Testis (tissue), 3 donors: ENCODE data around the gene ARHGEF38. TPM values are rescaled to one million over a fixed set of nuclear protein-coding genes. Genes with fewer than 3 reads are reported as not detected.

ENCODE experiments used
- DNase-seq: peaks from one replicate; pipeline ENCODE4 v3.0.0-alpha.2; 2019
- H3K27ac ChIP-seq, 2 donors: fragments of 200-600 bp; sonication (generic); one replicate each; pipeline ENCODE4 v1.5.1; 2019
- H3K27me3 ChIP-seq: fragments of 200-600 bp; sonication (generic); one replicate; pipeline ENCODE4 v1.5.1; 2019
- H3K36me3 ChIP-seq: fragments of 200-600 bp; sonication (generic); one replicate; pipeline ENCODE4 v1.5.1; 2017; ENCODE audit warnings: low read depth; ENCODE audit errors: missing control alignments
- H3K4me1 ChIP-seq: fragments of 200-600 bp; sonication (generic); one replicate; pipeline ENCODE4 v1.5.1; 2019
- H3K4me3 ChIP-seq, 2 donors: fragments of 200-600 bp; sonication (generic); one replicate each; pipeline ENCODE4 v1.5.1; 2017 to 2019
- H3K9me3 ChIP-seq: fragments of 200-600 bp; sonication (generic); one replicate; pipeline ENCODE4 v1.5.1; 2017
- POLR2A ChIP-seq: fragments of 450-650 bp; IDR thresholded peaks from one replicate; pipeline ENCODE4 v1.6.1; 2017; ENCODE audit warnings: antibody characterized with exemption, mild to moderate bottlenecking, moderate library complexity
- WGBS, 2 donors: methylation state at CpG; one replicate each; pipeline ENCODE4 v1.1.5; 2018; 5-methylcytosine and 5-hydroxymethylcytosine counted together
- intact Hi-C: fragments of 100-400 bp; cut with DNase I; formaldehyde crosslinking; loops from one replicate; pipeline ENCODE4 v1.15.1; 2023; ENCODE audit warnings: low total_unique reads
- polyA plus RNA-seq: library from polyadenylated mRNA; stranded (reverse); fragments of 350-450 nt; fragmentation: Illumina TruSeq; extraction: RNeasy Lipid Tissue Mini Kit (QIAGEN cat#74804); gene quantifications from one replicate; pipeline ENCODE4 v1.2.3, GENCODE V29; 2014; ENCODE audit warnings: low read depth, low replicate concordance; ENCODE audit not compliant: insufficient read depth
- total RNA-seq, 2 donors: library from RNA; depleted of rRNA; stranded (reverse); fragments of >200 nt; gene quantifications; one replicate each; pipeline ENCODE4 v1.2.3, GENCODE V29; 2016
- TF ChIP-seq, protein P1 (sequence below), 3 experiments: fragments of 450-650 bp in 2 of 3; fragments of 200-600 bp in 1 of 3; sonication (generic) in 1 of 3; IDR thresholded peaks; one replicate each; pipeline ENCODE4 v1.5.1; 2016 to 2019; ENCODE audit warnings: antibody characterized with exemption in 3 of 3, mild to moderate bottlenecking in 2 of 3, moderate library complexity in 1 of 3

The ARHGEF38 gene
- total and polyA plus RNA-seq, 3 donors from 2014 or later = 0.08 to 2.2 (median 0.86) TPM

- no peak overlapping the region for H3K4me3 ChIP-seq
- H3K27me3 ChIP-seq = no peaks in the 10 kb centered on the region
- intact Hi-C loops = no loop called here
- DNase-seq = no peak
- WGBS, 2 donors = 66 to 72% methylated on average over 4 of the region's 4 CpGs
- H3K27ac ChIP-seq = no peak overlapping the region
- H3K9me3 ChIP-seq = no peaks in the 10 kb centered on the region
- no peaks in the 10 kb centered on the region for H3K36me3 ChIP-seq
- TF ChIP-seq, protein P1, sequence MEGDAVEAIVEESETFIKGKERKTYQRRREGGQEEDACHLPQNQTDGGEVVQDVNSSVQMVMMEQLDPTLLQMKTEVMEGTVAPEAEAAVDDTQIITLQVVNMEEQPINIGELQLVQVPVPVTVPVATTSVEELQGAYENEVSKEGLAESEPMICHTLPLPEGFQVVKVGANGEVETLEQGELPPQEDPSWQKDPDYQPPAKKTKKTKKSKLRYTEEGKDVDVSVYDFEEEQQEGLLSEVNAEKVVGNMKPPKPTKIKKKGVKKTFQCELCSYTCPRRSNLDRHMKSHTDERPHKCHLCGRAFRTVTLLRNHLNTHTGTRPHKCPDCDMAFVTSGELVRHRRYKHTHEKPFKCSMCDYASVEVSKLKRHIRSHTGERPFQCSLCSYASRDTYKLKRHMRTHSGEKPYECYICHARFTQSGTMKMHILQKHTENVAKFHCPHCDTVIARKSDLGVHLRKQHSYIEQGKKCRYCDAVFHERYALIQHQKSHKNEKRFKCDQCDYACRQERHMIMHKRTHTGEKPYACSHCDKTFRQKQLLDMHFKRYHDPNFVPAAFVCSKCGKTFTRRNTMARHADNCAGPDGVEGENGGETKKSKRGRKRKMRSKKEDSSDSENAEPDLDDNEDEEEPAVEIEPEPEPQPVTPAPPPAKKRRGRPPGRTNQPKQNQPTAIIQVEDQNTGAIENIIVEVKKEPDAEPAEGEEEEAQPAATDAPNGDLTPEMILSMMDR (IDR thresholded peaks at IDR 0.05) = no peak
- TF ChIP-seq POLR2A = no peak
- H3K4me1 ChIP-seq = no peaks in the 10 kb centered on the region
Measured at GRCh38 chr4:105652286-105652888, 100.0 kb downstream of the ARHGEF38 start.

- DNase-seq = no peak
- intact Hi-C loops = no loop called here
- Histone ChIP-seq H3K4me3 (no peak overlapping the region), H3K9me3 (no peaks in the 10 kb centered on the region), H3K27me3 (no peaks in the 10 kb centered on the region), H3K27ac (no peak overlapping the region), H3K4me1 (no peaks in the 10 kb centered on the region), H3K36me3 (no peaks in the 10 kb centered on the region)
- no peak for TF ChIP-seq POLR2A
- TF ChIP-seq, protein P1 (IDR thresholded peaks at IDR 0.05) = no peak
Measured at GRCh38 chr4:105657117-105657765, 104.8 kb downstream of the ARHGEF38 start.

GRCh38 chr4:105659190-105659589 lies 106.8 kb downstream of the ARHGEF38 start:
- Histone ChIP-seq H3K27ac (no peak overlapping the region), H3K4me3 (no peak overlapping the region), H3K36me3 (no peaks in the 10 kb centered on the region), H3K4me1 (no peaks in the 10 kb centered on the region), H3K27me3 (no peaks in the 10 kb centered on the region), H3K9me3 (no peaks in the 10 kb centered on the region)
- DNase-seq = no peak
- 82 to 84% methylated on average over 6 of the region's 6 CpGs for WGBS, 2 donors
- intact Hi-C loops = no loop called here
- no peak for TF ChIP-seq POLR2A
- TF ChIP-seq, protein P1 (IDR thresholded peaks at IDR 0.05) = no peak

- intact Hi-C loops = no loop called here
- Histone ChIP-seq H3K27ac (no peak overlapping the region), H3K4me3 (no peak overlapping the region), H3K36me3 (no peaks in the 10 kb centered on the region), H3K27me3 (no peaks in the 10 kb centered on the region), H3K4me1 (no peaks in the 10 kb centered on the region), H3K9me3 (no peaks in the 10 kb centered on the region)
- WGBS, 2 donors = 92 to 98% methylated on average over 3 of the region's 3 CpGs
- DNase-seq = no peak
- TF ChIP-seq, protein P1 (IDR thresholded peaks at IDR 0.05) = no peak
- TF ChIP-seq POLR2A = no peak
Measured at GRCh38 chr4:105661028-105661427, 108.6 kb downstream of the ARHGEF38 start.
